22Rv1 (cell line): ENCODE measurements around the gene SH3BP4.

ENCODE experiments used
- H3K27ac ChIP-seq: fragments of 450-650 bp; 2 replicates; pipeline ENCODE4 v1.5.1; 2017
- CTCF ChIP-seq: fragments of 450-650 bp; IDR thresholded peaks from 2 replicates; pipeline ENCODE4 v1.5.1; 2017; ENCODE audit warnings: mild to moderate bottlenecking
- ZFX ChIP-seq: fragments of 450-650 bp; IDR thresholded peaks from 2 replicates; pipeline ENCODE4 v1.6.1; 2017; ENCODE audit warnings: antibody characterized with exemption, borderline replicate concordance

SH3BP4 gene

GRCh38 chr2:235032949-235033348 is 81.1 kb downstream of the SH3BP4 start:
- no peak for TF ChIP-seq ZFX
- no peak for TF ChIP-seq CTCF
- no peak overlapping the region for H3K27ac ChIP-seq

DNA sequence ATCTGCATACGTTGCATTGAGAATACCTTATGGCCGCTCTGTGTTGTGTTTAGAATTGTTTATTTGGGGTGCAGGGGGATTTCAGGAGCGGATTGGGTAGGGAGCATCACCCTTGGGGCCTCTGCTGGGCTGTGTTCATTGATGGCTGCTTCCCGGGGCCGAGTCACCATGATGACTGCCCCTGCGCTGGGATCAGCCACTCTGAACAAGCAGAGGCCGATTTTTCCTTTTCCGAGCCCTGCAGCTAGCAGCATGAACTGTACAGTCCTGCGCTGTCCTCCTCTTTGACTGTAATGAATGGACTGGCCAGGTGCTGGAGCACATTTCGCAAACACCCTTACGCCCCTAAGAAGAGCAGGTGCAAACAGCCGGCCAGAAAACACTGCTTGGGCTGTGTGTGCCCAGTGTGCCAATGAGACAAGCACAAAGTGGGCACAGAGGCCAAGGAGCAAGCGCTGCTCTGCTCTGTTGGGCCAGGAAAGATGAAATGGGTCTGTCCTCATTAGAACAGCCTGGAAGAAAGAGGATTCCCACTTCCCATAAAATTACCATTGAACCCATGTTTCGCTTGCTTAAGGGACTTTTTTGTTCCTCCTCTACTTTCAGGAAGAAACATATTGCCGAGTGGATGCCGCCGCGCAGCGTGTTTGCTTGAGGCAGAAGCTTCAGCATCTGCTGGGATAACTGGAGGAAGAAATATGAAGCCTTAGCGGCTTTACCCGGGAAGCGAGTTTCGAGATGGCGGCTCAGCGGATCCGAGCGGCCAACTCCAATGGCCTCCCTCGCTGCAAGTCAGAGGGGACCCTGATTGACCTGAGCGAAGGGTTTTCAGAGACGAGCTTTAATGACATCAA is 82.7 kb downstream of the SH3BP4 start:
- TF ChIP-seq ZFX = no peak
- no peak for TF ChIP-seq CTCF
- no peak overlapping the region for H3K27ac ChIP-seq

DNA sequence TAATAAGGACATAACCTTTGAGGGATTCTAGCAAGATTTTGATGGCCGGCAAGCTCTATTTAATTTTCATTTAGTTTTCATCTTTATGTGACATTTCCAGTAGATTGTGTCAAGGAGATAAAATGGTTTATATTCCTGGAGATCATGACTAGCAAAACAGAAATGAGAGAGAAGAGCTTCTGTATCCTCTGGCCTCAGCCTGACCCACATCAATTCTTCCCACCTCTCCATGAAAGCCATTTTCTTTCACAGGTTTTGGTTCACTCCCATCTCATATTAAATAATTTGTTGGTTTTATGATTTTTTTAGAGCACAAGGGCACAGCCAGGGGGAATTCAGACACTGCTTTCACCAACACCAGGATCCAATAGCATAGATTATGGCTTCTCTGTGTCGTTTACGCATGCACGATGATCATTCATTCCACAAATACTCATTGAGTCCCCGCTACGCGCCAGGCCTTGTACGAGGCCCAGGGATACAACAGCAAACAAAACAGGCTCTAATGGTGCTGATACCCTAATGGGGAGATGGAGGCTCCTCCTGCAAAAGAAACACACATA is 85.9 kb downstream of the SH3BP4 start:
- TF ChIP-seq CTCF (no peak), ZFX (no peak)
- no peak overlapping the region for H3K27ac ChIP-seq

DNA sequence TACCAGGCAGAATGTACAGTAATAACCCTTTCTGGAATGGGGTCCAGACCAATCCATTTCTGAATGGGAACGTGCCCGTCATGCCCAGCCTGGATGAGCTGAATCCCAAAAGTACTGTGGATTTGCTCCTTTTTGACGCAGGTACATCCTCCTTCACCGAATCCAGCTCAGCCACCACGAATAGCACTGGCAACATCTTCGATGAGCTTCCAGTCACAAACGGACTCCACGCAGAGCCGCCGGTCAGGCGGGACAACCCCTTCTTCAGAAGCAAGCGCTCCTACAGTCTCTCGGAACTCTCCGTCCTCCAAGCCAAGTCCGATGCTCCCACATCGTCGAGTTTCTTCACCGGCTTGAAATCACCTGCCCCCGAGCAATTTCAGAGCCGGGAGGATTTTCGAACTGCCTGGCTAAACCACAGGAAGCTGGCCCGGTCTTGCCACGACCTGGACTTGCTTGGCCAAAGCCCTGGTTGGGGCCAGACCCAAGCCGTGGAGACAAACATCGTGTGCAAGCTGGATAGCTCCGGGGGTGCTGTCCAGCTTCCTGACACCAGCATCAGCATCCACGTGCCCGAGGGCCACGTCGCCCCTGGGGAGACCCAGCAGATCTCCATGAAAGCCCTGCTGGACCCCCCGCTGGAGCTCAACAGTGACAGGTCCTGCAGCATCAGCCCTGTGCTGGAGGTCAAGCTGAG is 89.6 kb downstream of the SH3BP4 start:
- TF ChIP-seq ZFX (no peak), CTCF (no peak)
- no peak overlapping the region for H3K27ac ChIP-seq

DNA sequence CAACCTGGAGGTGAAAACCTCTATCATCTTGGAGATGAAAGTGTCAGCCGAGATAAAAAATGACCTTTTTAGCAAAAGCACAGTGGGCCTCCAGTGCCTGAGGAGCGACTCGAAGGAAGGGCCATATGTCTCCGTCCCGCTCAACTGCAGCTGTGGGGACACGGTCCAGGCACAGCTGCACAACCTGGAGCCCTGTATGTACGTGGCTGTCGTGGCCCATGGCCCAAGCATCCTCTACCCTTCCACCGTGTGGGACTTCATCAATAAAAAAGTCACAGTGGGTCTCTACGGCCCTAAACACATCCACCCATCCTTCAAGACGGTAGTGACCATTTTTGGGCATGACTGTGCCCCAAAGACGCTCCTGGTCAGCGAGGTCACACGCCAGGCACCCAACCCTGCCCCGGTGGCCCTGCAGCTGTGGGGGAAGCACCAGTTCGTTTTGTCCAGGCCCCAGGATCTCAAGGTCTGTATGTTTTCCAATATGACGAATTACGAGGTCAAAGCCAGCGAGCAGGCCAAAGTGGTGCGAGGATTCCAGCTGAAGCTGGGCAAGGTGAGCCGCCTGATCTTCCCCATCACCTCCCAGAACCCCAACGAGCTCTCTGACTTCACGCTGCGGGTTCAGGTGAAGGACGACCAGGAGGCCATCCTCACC is 90.2 kb downstream of the SH3BP4 start:
- H3K27ac ChIP-seq = no peak overlapping the region
- no peak for TF ChIP-seq CTCF
- no peak for TF ChIP-seq ZFX

GRCh38 chr2:235042576-235043515 is 91.0 kb downstream of the SH3BP4 start:
- H3K27ac ChIP-seq = no peak overlapping the region
- TF ChIP-seq ZFX = no peak
- TF ChIP-seq CTCF = no peak
